DMS114 treated with DMSO at 0.1 percent for 48 hours (cell line): ENCODE measurements around the gene FAM3B.

ENCODE experiments used
- DNase-seq: peaks from one replicate; lab custom pipeline; 2025; ENCODE audit not compliant: unreplicated experiment; lab: John Stamatoyannopoulos, UW

Gene FAM3B

GRCh38 chr21:41393876-41394465 lies 77.4 kb downstream of the FAM3B start:
- DNase-seq: no peak

GRCh38 chr21:41396558-41397075 lies 80.0 kb downstream of the FAM3B start:
- no peak for DNase-seq

GRCh38 chr21:41397471-41397891 lies 80.9 kb downstream of the FAM3B start:
- DNase-seq: no peak

- no peak for DNase-seq
These were observed 81.7 kb downstream of the FAM3B start for GRCh38 chr21:41398251-41398650.

GRCh38 chr21:41398831-41399230 lies 82.2 kb downstream of the FAM3B start:
- no peak for DNase-seq

- DNase-seq: no peak
These were observed 82.7 kb downstream of the FAM3B start for GRCh38 chr21:41399246-41399800.

GRCh38 chr21:41402231-41402630 lies 85.6 kb downstream of the FAM3B start:
- DNase-seq: no peak

- DNase-seq: no peak
These were observed 86.2 kb downstream of the FAM3B start for GRCh38 chr21:41402796-41403195.

GRCh38 chr21:41403331-41403730 lies 86.7 kb downstream of the FAM3B start:
- DNase-seq: no peak

GRCh38 chr21:41403966-41404365 lies 87.4 kb downstream of the FAM3B start:
- no peak for DNase-seq

GRCh38 chr21:41405321-41405720 lies 88.7 kb downstream of the FAM3B start:
- no peak for DNase-seq

GRCh38 chr21:41406340-41406739 lies 89.7 kb downstream of the FAM3B start:
- DNase-seq: no peak
